ENCODE results near the gene URB1.

- TF ChIP-seq, protein P1, sequence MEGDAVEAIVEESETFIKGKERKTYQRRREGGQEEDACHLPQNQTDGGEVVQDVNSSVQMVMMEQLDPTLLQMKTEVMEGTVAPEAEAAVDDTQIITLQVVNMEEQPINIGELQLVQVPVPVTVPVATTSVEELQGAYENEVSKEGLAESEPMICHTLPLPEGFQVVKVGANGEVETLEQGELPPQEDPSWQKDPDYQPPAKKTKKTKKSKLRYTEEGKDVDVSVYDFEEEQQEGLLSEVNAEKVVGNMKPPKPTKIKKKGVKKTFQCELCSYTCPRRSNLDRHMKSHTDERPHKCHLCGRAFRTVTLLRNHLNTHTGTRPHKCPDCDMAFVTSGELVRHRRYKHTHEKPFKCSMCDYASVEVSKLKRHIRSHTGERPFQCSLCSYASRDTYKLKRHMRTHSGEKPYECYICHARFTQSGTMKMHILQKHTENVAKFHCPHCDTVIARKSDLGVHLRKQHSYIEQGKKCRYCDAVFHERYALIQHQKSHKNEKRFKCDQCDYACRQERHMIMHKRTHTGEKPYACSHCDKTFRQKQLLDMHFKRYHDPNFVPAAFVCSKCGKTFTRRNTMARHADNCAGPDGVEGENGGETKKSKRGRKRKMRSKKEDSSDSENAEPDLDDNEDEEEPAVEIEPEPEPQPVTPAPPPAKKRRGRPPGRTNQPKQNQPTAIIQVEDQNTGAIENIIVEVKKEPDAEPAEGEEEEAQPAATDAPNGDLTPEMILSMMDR (IDR thresholded peaks at IDR 0.05): no peak
- TF ChIP-seq POLR2A (IDR thresholded peaks at IDR 0.05): no peak
- TF ChIP-seq EP300 (IDR thresholded peaks at IDR 0.05): no peak
Measured at GRCh38 chr21:32322103-32322502, 70.7 kb downstream of the URB1 start.
